Breast epithelium (tissue), 4 donors: ENCODE results near the gene PRLH. TPM values are rescaled to one million over a fixed set of nuclear protein-coding genes. Genes with fewer than 3 reads are reported as not detected.

Experiments used
- DNase-seq, 2 donors: peaks; one replicate each; pipeline ENCODE4 v3.0.0-alpha.2; 2019; ENCODE audit warnings: low spot score in 2 of 2
- H3K27ac ChIP-seq, 2 donors: fragments of 200-600 bp; sonication (generic) in 1 of 2; one replicate each; pipeline ENCODE4 v1.5.1; 2016 to 2019; ENCODE audit warnings: mild to moderate bottlenecking in 1 of 2
- H3K27me3 ChIP-seq, 2 donors: fragments of 200-600 bp; sonication (generic) in 1 of 2; one replicate each; pipeline versions ENCODE4 v1.5.1 to v1.6.0; 2017 to 2019; ENCODE audit warnings: control low read depth in 1 of 2, mild to moderate bottlenecking in 1 of 2
- H3K36me3 ChIP-seq: fragments of 200-600 bp; one replicate; pipeline ENCODE4 v1.5.1; 2019
- H3K4me1 ChIP-seq, 2 donors: fragments of 200-600 bp; sonication (generic); one replicate each; pipeline ENCODE4 v1.5.1; 2016 to 2019; ENCODE audit warnings: control low read depth in 1 of 2
- H3K4me3 ChIP-seq, 3 donors: fragments of 200-600 bp; sonication (generic); 1 replicate in 2 of 3; 2 replicates in 1 of 3; pipeline ENCODE4 v1.5.1; 2016 to 2019; ENCODE audit warnings: mild to moderate bottlenecking in 3 of 3, moderate library complexity in 2 of 3
- H3K9me3 ChIP-seq, 2 donors: fragments of 200-600 bp; sonication (generic) in 1 of 2; one replicate each; pipeline ENCODE4 v1.5.1; 2016 to 2019; ENCODE audit warnings: control low read depth in 1 of 2
- CTCF ChIP-seq, 3 donors: fragments of 450-650 bp; IDR thresholded peaks; one replicate each; pipeline ENCODE4 v1.5.1; 2016 to 2017; ENCODE audit warnings: antibody characterized with exemption in 3 of 3, mild to moderate bottlenecking in 3 of 3, moderate library complexity in 3 of 3
- POLR2A ChIP-seq: fragments of 450-650 bp; IDR thresholded peaks from one replicate; pipeline ENCODE4 v1.6.1; 2016; ENCODE audit warnings: antibody characterized with exemption, mild to moderate bottlenecking, moderate library complexity
- POLR2AphosphoS5 ChIP-seq, 3 donors: sonication (generic); formaldehyde crosslinking; IDR thresholded peaks; one replicate each; pipeline ENCODE4 v1.6.1; 2017; ENCODE audit warnings: antibody characterized with exemption in 3 of 3
- intact Hi-C: fragments of 100-400 bp; cut with DNase I; formaldehyde crosslinking; loops from one replicate; pipeline ENCODE4 v1.15.1; 2023; ENCODE audit warnings: low total_unique reads
- total RNA-seq, 3 donors: library from RNA; depleted of rRNA; stranded (reverse); fragments of >200 nt; gene quantifications; one replicate each; pipeline ENCODE4 v1.1.0, GENCODE V29; 2016

Gene PRLH
- total RNA-seq, 3 donors from 2014 or later, result not detected

GRCh38 chr2:237577956-237578870 lies 11.8 kb downstream of the PRLH start:
- intact Hi-C loops, result loop anchor here (5.0 kb wide), 1 partner anchor 414 kb away; no protein-coding TSS in a partner anchor
- TF ChIP-seq CTCF (IDR thresholded peaks at IDR 0.05) (no peak), POLR2A (no peak)
- H3K36me3 ChIP-seq, result no peaks in the 10 kb centered on the region
- H3K9me3 ChIP-seq, result no peaks in the 10 kb centered on the region
- H3K27me3 ChIP-seq, result no peaks in the 10 kb centered on the region
- DNase-seq, result no peak
- peaks cover 7 to 11% of the 10 kb centered on the region in 2 donors for H3K4me1 ChIP-seq
- no peak overlapping the region for H3K27ac ChIP-seq
- H3K4me3 ChIP-seq, result no peak overlapping the region

- intact Hi-C loops, result loop anchor here (10.0 kb wide), 1 partner anchor 163 kb away; no protein-coding TSS in a partner anchor
- Histone ChIP-seq H3K4me1 (peaks cover 7 to 11% of the 10 kb centered on the region in 2 donors), H3K9me3 (no peaks in the 10 kb centered on the region), H3K27me3 (no peaks in the 10 kb centered on the region), H3K36me3 (no peaks in the 10 kb centered on the region), H3K4me3 (peak overlapping the region in 1 of 3 donors; percentile 59), H3K27ac (peak overlapping the region; percentile 75 to 91)
- TF ChIP-seq CTCF (IDR thresholded peaks at IDR 0.05) (no peak), POLR2AphosphoS5 (IDR thresholded peaks at IDR 0.05) (no peak), POLR2A (no peak)
- DNase-seq, result no peak
These were observed 15.0 kb downstream of the PRLH start for GRCh38 chr2:237581326-237581725.

DNA sequence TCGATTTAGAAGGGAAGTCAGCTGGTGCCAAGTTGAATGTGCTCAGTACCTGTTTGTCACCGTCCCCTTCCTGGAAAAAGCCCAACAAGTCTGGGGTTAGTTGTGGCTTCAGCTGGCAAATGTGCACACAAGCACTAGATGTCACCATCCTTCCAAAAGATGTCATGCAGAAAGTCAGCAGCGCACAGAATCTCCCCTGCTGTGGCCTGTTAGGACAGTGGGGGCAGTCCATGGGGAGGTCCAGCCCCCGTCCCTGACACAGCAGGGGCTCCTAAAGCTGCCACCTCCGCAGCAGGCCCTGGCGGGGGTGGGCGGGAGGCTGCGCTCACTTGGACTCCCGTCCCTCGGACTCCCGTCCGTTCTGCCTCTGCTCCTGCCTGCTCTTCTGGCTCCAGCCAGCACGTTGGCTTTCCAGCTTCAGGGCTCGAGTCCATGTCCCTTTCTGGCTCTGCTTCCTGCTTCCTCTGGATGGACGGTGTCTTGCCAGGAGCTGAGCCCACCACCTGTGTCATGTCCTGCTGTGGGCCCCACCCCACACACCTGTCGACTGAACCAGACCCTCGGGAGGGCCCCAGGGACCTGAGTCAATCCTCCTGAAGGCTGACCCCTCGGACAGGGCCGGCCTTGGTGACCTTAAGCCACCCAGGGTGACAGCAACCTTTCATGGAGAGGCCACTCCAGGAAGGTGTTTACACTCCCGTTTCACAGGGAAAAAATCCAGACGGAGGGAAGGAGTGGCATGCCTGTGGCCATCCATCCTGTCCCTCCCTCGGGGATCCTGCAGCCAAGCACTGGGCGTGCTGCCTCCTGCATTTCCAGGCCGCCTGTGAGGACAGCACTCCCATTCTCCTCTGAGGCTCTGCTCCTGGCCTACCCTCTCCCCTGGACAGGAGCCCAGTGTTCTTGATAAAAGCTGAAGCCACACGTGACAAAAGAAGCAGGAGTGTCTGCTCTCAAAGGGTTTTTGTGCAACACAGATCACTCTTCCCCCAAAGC lies 15.7 kb downstream of the PRLH start:
- Histone ChIP-seq H3K36me3 (no peaks in the 10 kb centered on the region), H3K27ac (peak overlapping the region; percentile 75 to 91), H3K4me1 (peaks cover 7 to 11% of the 10 kb centered on the region in 2 donors), H3K9me3 (no peaks in the 10 kb centered on the region), H3K27me3 (no peaks in the 10 kb centered on the region), H3K4me3 (peak overlapping the region; percentile 2 to 59 (median 34))
- intact Hi-C loops, result loop anchor here (10.0 kb wide), 1 partner anchor 163 kb away; no protein-coding TSS in a partner anchor
- peak in 1 of 3 donors; percentile 41 for TF ChIP-seq POLR2AphosphoS5 (IDR thresholded peaks at IDR 0.05)
- TF ChIP-seq POLR2A, result no peak
- TF ChIP-seq CTCF (IDR thresholded peaks at IDR 0.05), result peak in 1 of 3 donors; percentile 39
- DNase-seq, result peak in 1 of 2 donors; percentile 71

- no peaks in the 10 kb centered on the region for H3K9me3 ChIP-seq
- TF ChIP-seq POLR2AphosphoS5 (IDR thresholded peaks at IDR 0.05) (no peak), CTCF (IDR thresholded peaks at IDR 0.05) (no peak), POLR2A (no peak)
- no peak for DNase-seq
- H3K27ac ChIP-seq, result peak overlapping the region in 1 of 2 donors; percentile 75
- H3K27me3 ChIP-seq, result no peaks in the 10 kb centered on the region
- peaks cover 7 to 11% of the 10 kb centered on the region in 2 donors for H3K4me1 ChIP-seq
- no peak overlapping the region for H3K4me3 ChIP-seq
- intact Hi-C loops, result loop anchor here (10.0 kb wide), 1 partner anchor 161 kb away; no protein-coding TSS in a partner anchor
- H3K36me3 ChIP-seq, result no peaks in the 10 kb centered on the region
These were observed 17.3 kb downstream of the PRLH start for GRCh38 chr2:237583385-237584295.
